Measurements from ENCODE around the gene XPO6. TPM values are rescaled to one million over a fixed set of nuclear protein-coding genes. Genes with fewer than 3 reads are reported as not detected.

XPO6 gene
- total RNA-seq, 1 donor from 2014 or later: 71.6 TPM

GRCh38 chr16:28087675-28088300, 124.0 kb downstream of the XPO6 start:
- Histone ChIP-seq H3K9me3 (ENCODE audit: low read depth) (no peaks in the 10 kb centered on the region), H3K27me3 (no peaks in the 10 kb centered on the region), H4K20me1 (ENCODE audit: low read depth) (peaks cover 2% of the 10 kb centered on the region), H2AFZ (replicated peaks) (no peak overlapping the region), H3K4me2 (no peak overlapping the region), H3K36me3 (no peaks in the 10 kb centered on the region), H3K9ac (no peak overlapping the region), H3F3A (ENCODE audit: low read depth) (peaks cover 19% of the 10 kb centered on the region), H3K79me2 (ENCODE audit: low read depth) (no peaks in the 10 kb centered on the region), H3K27ac (no peak overlapping the region), H3K4me1 (peaks cover 5% of the 10 kb centered on the region), H3K4me3 (no peak overlapping the region)
- H3K36me3 Mint-ChIP-seq: no peaks in the 10 kb centered on the region
- TF ChIP-seq EZH2phosphoT487 (IDR thresholded peaks at IDR 0.05) (no peak), EZH2 (IDR thresholded peaks at IDR 0.05) (no peak)
- TF ChIP-seq, protein P1, sequence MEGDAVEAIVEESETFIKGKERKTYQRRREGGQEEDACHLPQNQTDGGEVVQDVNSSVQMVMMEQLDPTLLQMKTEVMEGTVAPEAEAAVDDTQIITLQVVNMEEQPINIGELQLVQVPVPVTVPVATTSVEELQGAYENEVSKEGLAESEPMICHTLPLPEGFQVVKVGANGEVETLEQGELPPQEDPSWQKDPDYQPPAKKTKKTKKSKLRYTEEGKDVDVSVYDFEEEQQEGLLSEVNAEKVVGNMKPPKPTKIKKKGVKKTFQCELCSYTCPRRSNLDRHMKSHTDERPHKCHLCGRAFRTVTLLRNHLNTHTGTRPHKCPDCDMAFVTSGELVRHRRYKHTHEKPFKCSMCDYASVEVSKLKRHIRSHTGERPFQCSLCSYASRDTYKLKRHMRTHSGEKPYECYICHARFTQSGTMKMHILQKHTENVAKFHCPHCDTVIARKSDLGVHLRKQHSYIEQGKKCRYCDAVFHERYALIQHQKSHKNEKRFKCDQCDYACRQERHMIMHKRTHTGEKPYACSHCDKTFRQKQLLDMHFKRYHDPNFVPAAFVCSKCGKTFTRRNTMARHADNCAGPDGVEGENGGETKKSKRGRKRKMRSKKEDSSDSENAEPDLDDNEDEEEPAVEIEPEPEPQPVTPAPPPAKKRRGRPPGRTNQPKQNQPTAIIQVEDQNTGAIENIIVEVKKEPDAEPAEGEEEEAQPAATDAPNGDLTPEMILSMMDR (IDR thresholded peaks at IDR 0.05): no peak
- no peak for DNase-seq (ENCODE audit: low spot score)
- H3K27me3 Mint-ChIP-seq (ENCODE audit: insufficient read depth, low read depth): no peaks in the 10 kb centered on the region
- no peak overlapping the region for H3K27ac Mint-ChIP-seq
- no peak overlapping the region for H3K4me3 Mint-ChIP-seq
- no peaks in the 10 kb centered on the region for H3K9me3 Mint-ChIP-seq
- H3K4me1 Mint-ChIP-seq: peaks cover 16% of the 10 kb centered on the region

- no peak overlapping the region for H3K4me3 ChIP-seq
- H3K4me3 Mint-ChIP-seq: no peak overlapping the region
- no peaks in the 10 kb centered on the region for H3K36me3 ChIP-seq
- peaks cover 21% of the 10 kb centered on the region for H3F3A ChIP-seq (ENCODE audit: low read depth)
- no peak overlapping the region for H3K4me2 ChIP-seq
- H3K9me3 ChIP-seq (ENCODE audit: low read depth): no peaks in the 10 kb centered on the region
- H3K9me3 Mint-ChIP-seq: no peaks in the 10 kb centered on the region
- peaks cover 14% of the 10 kb centered on the region for H3K4me1 Mint-ChIP-seq
- H3K79me2 ChIP-seq (ENCODE audit: low read depth): no peaks in the 10 kb centered on the region
- no peak overlapping the region for H3K27ac ChIP-seq
- DNase-seq (ENCODE audit: low spot score): no peak
- H2AFZ ChIP-seq (replicated peaks): no peak overlapping the region
- no peak overlapping the region for H3K27ac Mint-ChIP-seq
- H4K20me1 ChIP-seq (ENCODE audit: low read depth): no peaks in the 10 kb centered on the region
- peaks cover 5% of the 10 kb centered on the region for H3K4me1 ChIP-seq
- TF ChIP-seq, protein P1 (IDR thresholded peaks at IDR 0.05): no peak
- TF ChIP-seq EZH2 (IDR thresholded peaks at IDR 0.05): no peak
- TF ChIP-seq EZH2phosphoT487 (IDR thresholded peaks at IDR 0.05): no peak
- no peaks in the 10 kb centered on the region for H3K27me3 ChIP-seq
- H3K27me3 Mint-ChIP-seq (ENCODE audit: insufficient read depth, low read depth): no peaks in the 10 kb centered on the region
- no peak overlapping the region for H3K9ac ChIP-seq
- no peaks in the 10 kb centered on the region for H3K36me3 Mint-ChIP-seq
Measured at GRCh38 chr16:28087140-28087660, 124.6 kb downstream of the XPO6 start.

GRCh38 chr16:28086186-28087139, 125.3 kb downstream of the XPO6 start:
- H3K27me3 ChIP-seq: no peaks in the 10 kb centered on the region
- no peaks in the 10 kb centered on the region for H3K9me3 Mint-ChIP-seq
- peaks cover 5% of the 10 kb centered on the region for H3K4me1 ChIP-seq
- H3K4me2 ChIP-seq: no peak overlapping the region
- H3K36me3 ChIP-seq: no peaks in the 10 kb centered on the region
- H3K27ac ChIP-seq: no peak overlapping the region
- TF ChIP-seq EZH2phosphoT487 (IDR thresholded peaks at IDR 0.05) (no peak), EZH2 (IDR thresholded peaks at IDR 0.05) (no peak)
- TF ChIP-seq, protein P1 (IDR thresholded peaks at IDR 0.05): no peak
- peaks cover 2% of the 10 kb centered on the region for H3K27me3 Mint-ChIP-seq (ENCODE audit: insufficient read depth, low read depth)
- no peak overlapping the region for H3K4me3 ChIP-seq
- H3K36me3 Mint-ChIP-seq: no peaks in the 10 kb centered on the region
- no peaks in the 10 kb centered on the region for H4K20me1 ChIP-seq (ENCODE audit: low read depth)
- H3K4me1 Mint-ChIP-seq: peaks cover 18% of the 10 kb centered on the region
- H3F3A ChIP-seq (ENCODE audit: low read depth): peaks cover 17% of the 10 kb centered on the region
- no peaks in the 10 kb centered on the region for H3K9me3 ChIP-seq (ENCODE audit: low read depth)
- H2AFZ ChIP-seq (replicated peaks): no peak overlapping the region
- no peaks in the 10 kb centered on the region for H3K79me2 ChIP-seq (ENCODE audit: low read depth)
- H3K9ac ChIP-seq: no peak overlapping the region
- DNase-seq (ENCODE audit: low spot score): no peak
- no peak overlapping the region for H3K4me3 Mint-ChIP-seq
- no peak overlapping the region for H3K27ac Mint-ChIP-seq
